ENCODE measurements around the gene RTF2. TPM values are rescaled to one million over a fixed set of nuclear protein-coding genes. Genes with fewer than 3 reads are reported as not detected.

RTF2 gene
- total and polyA plus RNA-seq, 7 donors, result 47.6 to 84.6 (median 62.4) TPM

DNA sequence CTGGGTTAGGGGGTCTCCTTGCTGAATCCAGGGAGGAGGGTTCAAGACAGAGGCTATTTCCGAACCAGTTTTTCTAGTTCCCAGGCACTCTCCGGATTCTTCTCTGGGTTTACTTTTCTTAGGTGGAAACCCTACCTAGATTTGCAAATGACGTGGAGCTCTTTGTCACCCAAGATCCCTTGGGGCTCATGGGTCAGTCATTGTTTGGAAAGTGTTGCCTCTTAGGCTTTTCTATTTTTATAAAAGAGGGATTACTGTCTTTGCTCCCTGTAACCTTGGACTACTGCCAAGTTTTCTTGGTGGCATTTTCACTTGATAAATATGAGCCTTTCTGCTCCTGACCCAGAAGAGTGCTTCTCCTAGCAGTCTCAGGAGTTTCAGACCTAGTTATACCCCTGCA, 98.2 kb downstream of the RTF2 start:
- Histone ChIP-seq H3K4me1 (no peaks in the 10 kb centered on the region), H3K27me3 (no peaks in the 10 kb centered on the region), H3K27ac (no peak overlapping the region), H3K4me3 (no peak overlapping the region), H3K36me3 (no peaks in the 10 kb centered on the region), H3K9me3 (no peaks in the 10 kb centered on the region)
- no peak for TF ChIP-seq POLR2A (IDR thresholded peaks at IDR 0.05)
- no peak for TF ChIP-seq POLR2AphosphoS5 (IDR thresholded peaks at IDR 0.05)
- no peak for TF ChIP-seq EP300 (IDR thresholded peaks at IDR 0.05)
- TF ChIP-seq, protein P1, sequence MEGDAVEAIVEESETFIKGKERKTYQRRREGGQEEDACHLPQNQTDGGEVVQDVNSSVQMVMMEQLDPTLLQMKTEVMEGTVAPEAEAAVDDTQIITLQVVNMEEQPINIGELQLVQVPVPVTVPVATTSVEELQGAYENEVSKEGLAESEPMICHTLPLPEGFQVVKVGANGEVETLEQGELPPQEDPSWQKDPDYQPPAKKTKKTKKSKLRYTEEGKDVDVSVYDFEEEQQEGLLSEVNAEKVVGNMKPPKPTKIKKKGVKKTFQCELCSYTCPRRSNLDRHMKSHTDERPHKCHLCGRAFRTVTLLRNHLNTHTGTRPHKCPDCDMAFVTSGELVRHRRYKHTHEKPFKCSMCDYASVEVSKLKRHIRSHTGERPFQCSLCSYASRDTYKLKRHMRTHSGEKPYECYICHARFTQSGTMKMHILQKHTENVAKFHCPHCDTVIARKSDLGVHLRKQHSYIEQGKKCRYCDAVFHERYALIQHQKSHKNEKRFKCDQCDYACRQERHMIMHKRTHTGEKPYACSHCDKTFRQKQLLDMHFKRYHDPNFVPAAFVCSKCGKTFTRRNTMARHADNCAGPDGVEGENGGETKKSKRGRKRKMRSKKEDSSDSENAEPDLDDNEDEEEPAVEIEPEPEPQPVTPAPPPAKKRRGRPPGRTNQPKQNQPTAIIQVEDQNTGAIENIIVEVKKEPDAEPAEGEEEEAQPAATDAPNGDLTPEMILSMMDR (IDR thresholded peaks at IDR 0.05), result no peak
- no peak for DNase-seq
- 31 to 64% methylated on average over 3 of the region's 3 CpGs for WGBS, 2 donors
- intact Hi-C loops (cut with DNase I), result no loop called here

Small RNA genes lying within 50 kb of the gene (small RNA-seq; reads per million reads assigned to genes)
- gene RPL39P, result 0 reads per million in 3 donors

Other genes with a start within 250 kb of the RTF2 start
- gene MC3R, start 219.9 kb upstream of the RTF2 start, total RNA-seq, result not detected
- not detected for gene MC3R, start 219.9 kb upstream of the RTF2 start, polyA plus RNA-seq
- gene FAM210B, start 109.7 kb upstream of the RTF2 start, total RNA-seq, result 10 to 100 TPM; 41.9 to 52.2 (median 50.4) TPM
- 10 to 100 TPM; 17.0 to 28.2 (median 21.5) TPM for gene FAM210B, start 109.7 kb upstream of the RTF2 start, polyA plus RNA-seq
- 1 to 10 TPM; 1.2 to 3.0 (median 1.7) TPM for gene AURKA, start 76.4 kb upstream of the RTF2 start, total RNA-seq
- 10 to 100 TPM in 2 of 3 donors, 1 to 10 TPM in 1; 4.8 to 25.1 (median 22.2) TPM for gene AURKA, start 76.4 kb upstream of the RTF2 start, polyA plus RNA-seq
- 10 to 100 TPM; 14.9 to 24.6 (median 19.5) TPM for gene CSTF1, start 76.0 kb upstream of the RTF2 start, total RNA-seq
- 10 to 100 TPM in 1 of 3 donors, 1 to 10 TPM in 2; 7.2 to 14.4 (median 8.8) TPM for gene CSTF1, start 76.0 kb upstream of the RTF2 start, polyA plus RNA-seq
- 1 to 10 TPM; 1.2 to 2.9 (median 1.7) TPM for gene CASS4, start 56.4 kb upstream of the RTF2 start, total RNA-seq
- 1 to 10 TPM in 1 of 3 donors, under 1 TPM in 2; 0.46 to 2.7 (median 0.60) TPM for gene CASS4, start 56.4 kb upstream of the RTF2 start, polyA plus RNA-seq
- gene FAM209A, start 56.1 kb downstream of the RTF2 start, total RNA-seq, result 1 to 10 TPM in 1 of 4 donors, not detected in 3; 1.4 TPM
- under 1 TPM in 1 of 3 donors, not detected in 2; 0.45 TPM for gene FAM209A, start 56.1 kb downstream of the RTF2 start, polyA plus RNA-seq
- gene FAM209B, start 64.6 kb downstream of the RTF2 start, total RNA-seq, result not detected
- gene FAM209B, start 64.6 kb downstream of the RTF2 start, polyA plus RNA-seq, result under 1 TPM in 1 of 3 donors, not detected in 2; 0.44 TPM
- 1 to 10 TPM; 1.6 to 5.3 (median 3.5) TPM for gene TFAP2C, start 160.7 kb downstream of the RTF2 start, total RNA-seq
- gene TFAP2C, start 160.7 kb downstream of the RTF2 start, polyA plus RNA-seq, result under 1 TPM in 1 of 3 donors, not detected in 2; 0.99 TPM

All from sigmoid colon (tissue), 7 donors.